Measurements from ENCODE around the gene ZMIZ1. TPM values are rescaled to one million over a fixed set of nuclear protein-coding genes. Genes with fewer than 3 reads are reported as not detected.

The ZMIZ1 gene
- total RNA-seq, 4 donors from 2014 or later, result 71.9 to 104 (median 79.5) TPM

DNA sequence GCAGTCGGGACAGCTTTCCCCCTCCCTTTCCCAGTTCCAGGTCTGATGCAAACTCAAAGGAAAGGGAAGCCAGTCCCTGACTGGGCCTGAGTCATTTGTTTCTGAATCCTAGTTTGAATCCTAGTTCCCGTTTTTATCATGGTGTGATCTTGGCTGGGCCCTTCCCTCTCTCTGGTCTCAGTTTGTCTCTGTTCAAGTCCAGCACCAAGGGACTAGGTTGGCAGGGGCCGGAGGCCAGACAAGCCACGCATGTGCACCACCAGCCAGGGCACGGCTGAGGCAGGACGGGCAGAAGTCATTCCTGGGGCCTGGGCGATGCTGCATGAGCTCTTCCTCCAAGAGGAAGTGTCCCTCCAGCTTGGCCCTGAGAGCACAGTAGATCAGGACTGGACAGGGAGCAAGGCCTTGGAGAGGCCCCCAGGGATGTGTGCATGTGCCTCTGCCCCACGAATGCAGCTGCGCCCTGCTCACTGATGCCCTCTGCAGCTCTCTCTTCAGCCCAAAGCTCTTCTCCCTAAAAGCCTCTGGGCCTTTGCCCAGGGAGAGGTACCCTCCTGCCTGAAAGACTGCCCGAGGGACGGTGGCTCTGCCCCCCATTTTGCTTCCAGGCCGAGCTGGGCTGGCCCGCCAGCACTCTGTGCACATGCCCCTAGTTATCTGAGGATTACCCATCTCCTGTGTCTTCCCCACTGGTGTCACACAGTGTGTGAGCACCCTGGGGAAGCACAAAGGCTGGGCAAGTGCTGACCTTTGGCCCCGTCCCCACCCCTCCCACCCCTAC is 86.7 kb downstream of the ZMIZ1 start:
- H3K4me3 ChIP-seq, result no peak overlapping the region

GRCh38 chr10:79156334-79157274 is 87.8 kb downstream of the ZMIZ1 start:
- H3K27me3 ChIP-seq, result no peaks in the 10 kb centered on the region
- no peak for TF ChIP-seq POLR2A (IDR thresholded peaks at IDR 0.05)
- 68% methylated on average over 21 of the region's 22 CpGs for WGBS
- H3K4me3 ChIP-seq, result no peak overlapping the region
- H3K9me3 ChIP-seq, result no peaks in the 10 kb centered on the region
- no peak for DNase-seq (ENCODE audit: low spot score in 2 of 2)
- H3K27ac ChIP-seq, result peak overlapping the region; percentile 91
- no peaks in the 10 kb centered on the region for H3K36me3 ChIP-seq
- H3K4me1 ChIP-seq, result peaks cover 99% of the 10 kb centered on the region

More for the DNA sequence above, 86.7 kb downstream of the ZMIZ1 start:
- no peak for TF ChIP-seq CTCF (IDR thresholded peaks at IDR 0.05)
- TF ChIP-seq POLR2AphosphoS5 (IDR thresholded peaks at IDR 0.05), result no peak
- no peak for TF ChIP-seq POLR2A (IDR thresholded peaks at IDR 0.05)
- TF ChIP-seq EP300 (IDR thresholded peaks at IDR 0.05), result no peak
- 73% methylated on average over 11 of the region's 14 CpGs for WGBS
- no peak for DNase-seq (ENCODE audit: low spot score in 2 of 2)
- Histone ChIP-seq H3K9me3 (no peaks in the 10 kb centered on the region), H3K27me3 (no peaks in the 10 kb centered on the region), H3K4me1 (peaks cover 100% of the 10 kb centered on the region), H3K27ac (peak overlapping the region; percentile 91), H3K36me3 (no peaks in the 10 kb centered on the region)

DNA sequence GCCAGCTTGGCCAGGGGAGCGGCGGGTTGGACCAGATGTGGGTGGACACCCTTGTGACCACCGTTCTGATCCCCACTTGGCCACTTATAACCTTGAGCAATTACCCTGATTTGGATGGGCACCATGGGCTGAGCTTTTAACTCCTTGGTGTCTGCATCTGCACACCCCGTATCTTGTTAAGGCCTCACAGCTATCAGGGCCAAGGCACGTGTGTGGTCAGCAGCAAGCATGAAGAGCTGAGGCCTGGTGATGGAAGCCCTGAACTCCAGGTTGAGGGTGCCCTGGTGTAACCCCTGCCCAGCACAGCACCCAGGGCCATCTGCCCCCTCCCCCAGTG is 89.2 kb downstream of the ZMIZ1 start:
- peaks cover 12% of the 10 kb centered on the region for H3K36me3 ChIP-seq
- H3K9me3 ChIP-seq, result no peaks in the 10 kb centered on the region
- H3K27ac ChIP-seq, result peak overlapping the region; percentile 91
- H3K4me1 ChIP-seq, result peaks cover 95% of the 10 kb centered on the region
- TF ChIP-seq EP300 (IDR thresholded peaks at IDR 0.05) (no peak), CTCF (IDR thresholded peaks at IDR 0.05) (no peak), POLR2AphosphoS5 (IDR thresholded peaks at IDR 0.05) (peak in 1 of 3 donors; percentile 5), POLR2A (IDR thresholded peaks at IDR 0.05) (no peak)
- WGBS, result 0% methylated on average over 1 of the region's 5 CpGs
- DNase-seq (ENCODE audit: low spot score in 2 of 2), result no peak
- no peaks in the 10 kb centered on the region for H3K27me3 ChIP-seq
- H3K4me3 ChIP-seq, result no peak overlapping the region

DNA sequence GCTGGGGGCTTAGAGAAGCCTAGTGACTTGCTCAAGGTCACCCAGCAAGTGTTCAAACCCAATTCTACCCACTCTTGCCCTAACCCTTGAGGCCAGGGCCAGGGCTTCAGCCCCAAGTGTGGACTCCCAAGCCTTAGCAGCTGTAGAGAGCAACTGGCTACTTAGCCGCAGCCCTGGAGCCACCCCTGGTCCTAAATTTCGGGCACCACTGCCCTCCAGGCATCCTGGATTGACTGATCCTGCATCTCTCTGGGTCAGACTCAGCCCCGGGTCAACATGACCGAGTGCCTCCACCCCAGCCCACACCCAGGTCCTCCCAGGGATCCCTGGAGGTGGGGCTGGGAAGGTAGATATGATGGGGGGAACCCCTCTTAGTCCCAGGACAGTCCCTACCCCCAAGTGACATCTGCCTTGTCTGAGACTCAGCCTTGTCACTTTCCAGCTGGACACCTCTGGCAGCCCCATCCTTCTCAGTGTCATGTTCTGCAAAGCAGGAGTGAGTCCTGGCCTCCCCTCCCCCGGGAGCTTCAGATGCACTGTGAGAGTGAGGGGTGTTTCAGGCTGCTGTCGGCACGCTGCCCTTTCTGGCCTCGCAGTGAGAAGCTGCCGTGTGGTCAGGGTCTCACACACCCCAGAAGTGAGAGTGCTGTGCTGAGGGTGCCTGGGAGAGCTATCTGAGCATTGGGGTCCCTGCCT is 89.8 kb downstream of the ZMIZ1 start:
- DNase-seq (ENCODE audit: low spot score in 2 of 2), result no peak
- H3K4me3 ChIP-seq, result no peak overlapping the region
- no peaks in the 10 kb centered on the region for H3K27me3 ChIP-seq
- peaks cover 89% of the 10 kb centered on the region for H3K4me1 ChIP-seq
- TF ChIP-seq CTCF (IDR thresholded peaks at IDR 0.05) (no peak), POLR2A (IDR thresholded peaks at IDR 0.05) (no peak), POLR2AphosphoS5 (IDR thresholded peaks at IDR 0.05) (no peak), EP300 (IDR thresholded peaks at IDR 0.05) (no peak)
- H3K36me3 ChIP-seq, result peaks cover 18% of the 10 kb centered on the region
- 89% methylated on average over 6 of the region's 9 CpGs for WGBS
- no peaks in the 10 kb centered on the region for H3K9me3 ChIP-seq
- peak overlapping the region; percentile 91 for H3K27ac ChIP-seq

DNA sequence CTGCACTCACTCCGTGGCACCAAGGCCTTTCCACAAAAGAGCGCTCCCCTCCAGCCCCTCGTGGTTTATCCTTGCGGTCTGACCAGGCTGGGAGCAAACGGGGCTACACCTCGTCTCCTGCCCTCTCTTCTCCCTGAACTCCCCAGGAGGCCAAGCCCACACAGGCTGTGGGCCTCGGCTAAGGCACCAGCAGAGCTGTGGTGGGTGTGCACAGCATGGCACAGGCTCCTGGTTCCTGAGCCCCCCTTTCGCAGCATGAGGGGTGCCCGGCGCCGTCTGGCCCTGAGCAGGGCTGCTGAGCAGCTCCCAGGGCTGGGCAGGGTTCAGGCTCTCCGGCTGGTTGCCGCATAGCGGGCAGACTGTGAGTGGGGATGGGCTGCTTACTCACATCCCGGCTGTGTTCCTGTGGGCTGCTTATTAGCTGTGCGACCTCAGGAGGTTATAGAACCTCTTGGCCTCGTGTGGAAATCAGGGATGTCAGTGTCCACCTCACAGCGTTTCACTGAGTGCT is 90.4 kb downstream of the ZMIZ1 start:
- H3K27ac ChIP-seq, result peak overlapping the region; percentile 91
- TF ChIP-seq EP300 (IDR thresholded peaks at IDR 0.05) (no peak), POLR2AphosphoS5 (IDR thresholded peaks at IDR 0.05) (no peak), POLR2A (IDR thresholded peaks at IDR 0.05) (no peak), CTCF (IDR thresholded peaks at IDR 0.05) (no peak)

More for the DNA sequence above, 90.4 kb downstream of the ZMIZ1 start:
- H3K4me3 ChIP-seq, result no peak overlapping the region
- 67% methylated on average over 14 of the region's 18 CpGs for WGBS
- H3K4me1 ChIP-seq, result peaks cover 82% of the 10 kb centered on the region
- peaks cover 22% of the 10 kb centered on the region for H3K36me3 ChIP-seq
- H3K9me3 ChIP-seq, result no peaks in the 10 kb centered on the region
- H3K27me3 ChIP-seq, result no peaks in the 10 kb centered on the region
- DNase-seq (ENCODE audit: low spot score in 2 of 2), result peak in 1 of 2 donors; percentile 78

Measured in suprapubic skin (tissue), 4 donors.